Measurements from ENCODE around the gene MACO1. TPM values are rescaled to one million over a fixed set of nuclear protein-coding genes. Genes with fewer than 3 reads are reported as not detected.

The MACO1 gene
- total and polyA plus RNA-seq, 9 of the 15 experiments (the other 6 are each of a cell fraction or from before 2014, with no cell fraction given), result 4.6 to 28.4 (median 21.7) TPM

DNA sequence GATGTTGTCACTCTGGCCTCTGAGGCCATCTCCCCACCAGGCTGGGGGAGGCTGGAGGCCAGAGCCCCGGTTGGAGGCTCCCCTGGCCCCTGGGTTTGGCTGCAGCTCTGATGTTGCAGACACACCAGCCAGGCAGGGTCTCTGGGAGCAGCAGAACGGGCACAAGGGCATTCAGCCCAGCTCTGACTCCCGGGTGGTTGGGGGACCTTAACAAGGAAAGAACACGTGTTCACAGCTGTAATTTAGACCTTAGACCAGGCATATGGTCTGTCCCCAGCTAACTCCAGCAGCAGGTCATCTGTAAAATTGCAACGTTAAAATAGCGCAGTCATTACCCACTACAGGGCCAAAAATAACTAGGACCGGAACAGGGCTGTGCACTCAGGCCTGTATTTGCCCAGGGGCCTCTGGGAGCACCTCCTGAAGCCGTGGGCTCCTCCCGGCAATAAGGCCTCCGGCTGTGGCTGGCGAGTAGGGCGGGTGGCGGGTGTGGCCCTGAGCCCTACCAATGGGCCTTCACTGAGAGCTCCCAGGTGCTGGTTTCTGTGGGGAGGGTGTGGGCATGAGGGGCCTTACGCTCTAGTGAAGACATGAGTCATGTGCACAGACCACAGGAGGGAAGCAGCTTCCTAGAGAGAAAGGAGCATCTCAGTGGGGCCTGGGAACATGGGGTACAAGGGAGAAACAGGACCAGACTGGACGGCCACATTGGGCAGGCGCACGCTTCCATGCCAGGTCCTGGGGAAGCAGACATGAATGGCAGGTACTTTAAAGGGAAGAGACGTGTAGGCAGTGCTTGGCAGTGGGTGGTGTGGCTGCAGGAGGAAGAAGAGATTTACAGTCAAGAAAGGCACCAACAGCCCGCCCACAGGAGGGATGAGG is 118.8 kb downstream of the MACO1 start:
- no TSS peak for BruUV-seq (replicated peaks)
- FAIRE-seq (peak; percentile 91), DNase-seq (ENCODE audit: extremely low read depth in 1 of 4, low spot score in 3 of 4) (peak; percentile 92 to 98 (median 96)), ATAC-seq (peak; percentile 91)
- intact Hi-C loops (cut with micrococcal nuclease) (loop anchor here (10.0 kb wide), 1 partner anchor 145 kb away; no protein-coding TSS in a partner anchor), in situ Hi-C loops (cut with MboI) (no loop called here)
- ChIA-PET POLR2A (interaction anchor here (0.6 to 3.0 kb wide), 12 partner anchors 8 to 1782 kb away, joined by 3 to 31 read pairs (median 5); no protein-coding TSS in a partner anchor), CTCF (ENCODE audit: low intra/inter-chr PET ratio) (no interaction called here)
- peaks cover 3% of the 10 kb centered on the region; the same call in 2 of the 3 replicates for H3K36me3 ChIP-seq (ENCODE audit: control insufficient read depth, insufficient read depth, low read length)
- peaks cover 56% of the 10 kb centered on the region for H3K79me2 ChIP-seq (ENCODE audit: control insufficient read depth, insufficient read depth, low read length)
- peaks cover 50 to 66% of the 10 kb centered on the region in 2 experiments for H3K4me1 ChIP-seq (replicated peaks in 1 of 2; ENCODE audit: control insufficient read depth in 2 of 2, insufficient read depth in 2 of 2, low read length in 2 of 2)
- peak overlapping the region; percentile 65 for H3K4me2 ChIP-seq (ENCODE audit: insufficient read depth, low read length)
- no peak overlapping the region for H3K4me3 ChIP-seq
- H3K9ac ChIP-seq (ENCODE audit: insufficient read depth in 1 of 2, low read depth in 2 of 2, low read length in 2 of 2), result peak overlapping the region; percentile 61 to 84
- no peaks in the 10 kb centered on the region for H3K27me3 ChIP-seq (ENCODE audit: control insufficient read depth in 2 of 2, insufficient read depth in 2 of 2, low read length in 2 of 2)
- peak overlapping the region; percentile 75 for H2AFZ ChIP-seq (ENCODE audit: low read depth, low read length)
- H3K9me3 ChIP-seq (replicated peaks; ENCODE audit: control insufficient read depth, insufficient read depth, low read depth, low read length), result no peaks in the 10 kb centered on the region
- peaks cover 4% of the 10 kb centered on the region for H4K20me1 ChIP-seq (replicated peaks; ENCODE audit: control insufficient read depth, insufficient read depth, low read length)
- H3K9me1 ChIP-seq (ENCODE audit: control insufficient read depth, insufficient read depth, low read length), result peaks cover 9% of the 10 kb centered on the region
- H3K27ac ChIP-seq (ENCODE audit: extremely low read depth, low read depth, low read length), result peak overlapping the region; percentile 85
- 14% methylated on average over 19 of the region's 19 CpGs for WGBS (ENCODE audit: insufficient coverage, low coverage, missing lambda C conversion rate)
- peak; percentile 63; the same call in 1 of the 2 replicates for TF ChIP-seq ZNF583 (CRISPR knock-in tag; IDR thresholded peaks at IDR 0.05)
- peak; percentile 85 for TF ChIP-seq MAFG (tag; conservative IDR thresholded peaks at IDR 0.05)
- peak; percentile 63 to 69 for TF ChIP-seq NRF1 (conservative IDR thresholded peaks at IDR 0.05 in 1 of 2, IDR thresholded peaks at IDR 0.05 in 1 of 2)
- peak; percentile 56; the same call in 1 of the 2 replicates for TF ChIP-seq TARDBP (IDR thresholded peaks at IDR 0.05)
- peak; percentile 67 for TF ChIP-seq RBBP5 (IDR thresholded peaks at IDR 0.05; ENCODE audit: borderline replicate concordance, insufficient read depth, low read length, poor library complexity, severe bottlenecking)
- TF ChIP-seq EZH2 (IDR thresholded peaks at IDR 0.05; ENCODE audit: borderline replicate concordance, low read depth, low read length), result no peak
- TF ChIP-seq SIRT6 (IDR thresholded peaks at IDR 0.05; ENCODE audit: low read depth, low read length), result no peak
- TF ChIP-seq RBM14 (IDR thresholded peaks at IDR 0.05; ENCODE audit: borderline replicate concordance, insufficient read depth, low read depth, low read length), result no peak
- peak; percentile 47 for TF ChIP-seq MEIS2 (IDR thresholded peaks at IDR 0.05; ENCODE audit: partially characterized antibody)
- TF ChIP-seq TEAD1 (CRISPR knock-in tag; IDR thresholded peaks at IDR 0.05), result peak in 1 of 2 experiments; percentile 42; a peak in 1 of 4 replicates
- no peak for TF ChIP-seq SREBF1 (IDR thresholded peaks at IDR 0.05; ENCODE audit: borderline replicate concordance, low read depth, low read length)
- TF ChIP-seq TCF3 (CRISPR knock-in tag; IDR thresholded peaks at IDR 0.05), result peak; percentile 53
- TF ChIP-seq RHOXF2B (CRISPR knock-in tag; conservative IDR thresholded peaks at IDR 0.05), result 0 out of 2 replicates have a peak, but pooled peaks have one; percentile 46
- TF ChIP-seq ELK1 (CRISPR knock-in tag; IDR thresholded peaks at IDR 0.05), result no peak
- peak in 1 of 2 experiments; percentile 52; a peak in 2 of 4 replicates for TF ChIP-seq ZNF639 (CRISPR knock-in tag; conservative IDR thresholded peaks at IDR 0.05 in 1 of 2, IDR thresholded peaks at IDR 0.05 in 1 of 2)
- TF ChIP-seq, protein P1, sequence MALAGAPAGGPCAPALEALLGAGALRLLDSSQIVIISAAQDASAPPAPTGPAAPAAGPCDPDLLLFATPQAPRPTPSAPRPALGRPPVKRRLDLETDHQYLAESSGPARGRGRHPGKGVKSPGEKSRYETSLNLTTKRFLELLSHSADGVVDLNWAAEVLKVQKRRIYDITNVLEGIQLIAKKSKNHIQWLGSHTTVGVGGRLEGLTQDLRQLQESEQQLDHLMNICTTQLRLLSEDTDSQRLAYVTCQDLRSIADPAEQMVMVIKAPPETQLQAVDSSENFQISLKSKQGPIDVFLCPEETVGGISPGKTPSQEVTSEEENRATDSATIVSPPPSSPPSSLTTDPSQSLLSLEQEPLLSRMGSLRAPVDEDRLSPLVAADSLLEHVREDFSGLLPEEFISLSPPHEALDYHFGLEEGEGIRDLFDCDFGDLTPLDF (CRISPR knock-in tag; IDR thresholded peaks at IDR 0.05), result no peak
- TF ChIP-seq IFI16 (CRISPR knock-in tag; IDR thresholded peaks at IDR 0.05), result no peak

Data from K562 (cell line).